SK-N-SH (cell line): Measurements from ENCODE around the gene ROS1.

Experiments used
- CTCF ChIP-seq: fragments of 200-600 bp; sonication (generic); IDR thresholded peaks from 2 replicates; pipeline ENCODE4 v1.6.1; 2017; ENCODE audit warnings: antibody characterized with exemption, mild to moderate bottlenecking, moderate library complexity
- ELF1 ChIP-seq: IDR thresholded peaks from 2 replicates; pipeline ENCODE4 v1.4.0; 2012
- EP300 ChIP-seq, 2 experiments: IDR thresholded peaks; 2 replicates each; pipeline versions ENCODE4 v1.4.0 to v1.6.1; 2012; ENCODE audit warnings: borderline replicate concordance in 1 of 2, low read depth in 1 of 2, low read length in 1 of 2
- MAX ChIP-seq: IDR thresholded peaks from 2 replicates; pipeline ENCODE4 v1.4.0; 2012; ENCODE audit warnings: low read depth
- POLR2AphosphoS5 ChIP-seq: IDR thresholded peaks from 2 replicates; pipeline ENCODE4 v1.6.1; 2012; ENCODE audit warnings: low read depth, low read length
- SIN3A ChIP-seq: IDR thresholded peaks from 2 replicates; pipeline ENCODE4 v1.6.1; 2012; ENCODE audit warnings: low read depth, mild to moderate bottlenecking, low read length, moderate library complexity, borderline replicate concordance
- SMC3 ChIP-seq: IDR thresholded peaks from 2 replicates; pipeline ENCODE4 v1.6.1; 2012; ENCODE audit warnings: low read depth, low read length, improper control_type of control experiment
- USF2 ChIP-seq: fragments of 150-350 bp; IDR thresholded peaks from 2 replicates; pipeline ENCODE4 v1.6.1; 2017; ENCODE audit warnings: antibody characterized with exemption, low read length, low read depth, borderline replicate concordance
- YY1 ChIP-seq: IDR thresholded peaks from 2 replicates; pipeline ENCODE4 v1.4.0; 2012; ENCODE audit warnings: low read depth, mild to moderate bottlenecking
- TF ChIP-seq, protein P1 (sequence below): IDR thresholded peaks from 2 replicates; pipeline ENCODE4 v1.6.1; 2012; ENCODE audit warnings: mild to moderate bottlenecking, low read depth, low read length, moderate library complexity

DNA sequence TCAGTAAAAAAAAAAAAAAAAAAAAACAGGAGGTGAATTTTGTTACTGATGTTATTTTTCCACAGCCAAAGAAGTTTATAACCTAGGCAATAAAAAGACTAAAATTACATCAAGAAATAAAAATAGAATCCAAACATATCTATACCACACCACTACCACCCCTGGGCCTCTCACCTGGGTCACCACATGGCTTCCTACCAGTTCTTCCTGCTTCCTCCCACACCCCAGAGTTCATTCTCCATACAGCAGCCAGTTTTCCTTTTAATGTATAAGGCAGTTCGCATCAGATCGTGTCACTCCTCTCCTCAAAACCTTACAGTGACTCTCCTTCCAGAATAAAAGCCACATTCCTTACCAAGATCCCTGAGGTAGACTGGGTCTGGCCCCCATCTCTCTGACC is 23.9 kb downstream of the ROS1 start:
- TF ChIP-seq CTCF (no peak), USF2 (no peak), EP300 (IDR thresholded peaks at IDR 0.05; ENCODE audit: borderline replicate concordance in 1 of 2, low read depth in 1 of 2, low read length in 1 of 2) (no peak), ELF1 (no peak), POLR2AphosphoS5 (no peak), YY1 (no peak), MAX (no peak), SMC3 (no peak), SIN3A (no peak)
- TF ChIP-seq, protein P1, sequence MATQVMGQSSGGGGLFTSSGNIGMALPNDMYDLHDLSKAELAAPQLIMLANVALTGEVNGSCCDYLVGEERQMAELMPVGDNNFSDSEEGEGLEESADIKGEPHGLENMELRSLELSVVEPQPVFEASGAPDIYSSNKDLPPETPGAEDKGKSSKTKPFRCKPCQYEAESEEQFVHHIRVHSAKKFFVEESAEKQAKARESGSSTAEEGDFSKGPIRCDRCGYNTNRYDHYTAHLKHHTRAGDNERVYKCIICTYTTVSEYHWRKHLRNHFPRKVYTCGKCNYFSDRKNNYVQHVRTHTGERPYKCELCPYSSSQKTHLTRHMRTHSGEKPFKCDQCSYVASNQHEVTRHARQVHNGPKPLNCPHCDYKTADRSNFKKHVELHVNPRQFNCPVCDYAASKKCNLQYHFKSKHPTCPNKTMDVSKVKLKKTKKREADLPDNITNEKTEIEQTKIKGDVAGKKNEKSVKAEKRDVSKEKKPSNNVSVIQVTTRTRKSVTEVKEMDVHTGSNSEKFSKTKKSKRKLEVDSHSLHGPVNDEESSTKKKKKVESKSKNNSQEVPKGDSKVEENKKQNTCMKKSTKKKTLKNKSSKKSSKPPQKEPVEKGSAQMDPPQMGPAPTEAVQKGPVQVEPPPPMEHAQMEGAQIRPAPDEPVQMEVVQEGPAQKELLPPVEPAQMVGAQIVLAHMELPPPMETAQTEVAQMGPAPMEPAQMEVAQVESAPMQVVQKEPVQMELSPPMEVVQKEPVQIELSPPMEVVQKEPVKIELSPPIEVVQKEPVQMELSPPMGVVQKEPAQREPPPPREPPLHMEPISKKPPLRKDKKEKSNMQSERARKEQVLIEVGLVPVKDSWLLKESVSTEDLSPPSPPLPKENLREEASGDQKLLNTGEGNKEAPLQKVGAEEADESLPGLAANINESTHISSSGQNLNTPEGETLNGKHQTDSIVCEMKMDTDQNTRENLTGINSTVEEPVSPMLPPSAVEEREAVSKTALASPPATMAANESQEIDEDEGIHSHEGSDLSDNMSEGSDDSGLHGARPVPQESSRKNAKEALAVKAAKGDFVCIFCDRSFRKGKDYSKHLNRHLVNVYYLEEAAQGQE = no peak
